MG63 (cell line): ENCODE results near the gene CBFA2T2. TPM values are rescaled to one million over a fixed set of nuclear protein-coding genes. Genes with fewer than 3 reads are reported as not detected.
"Not testable (repeated sequence)": the region's sequence is repeated elsewhere in the genome, so short reads cannot be mapped to it uniquely, and the experiment has no call there.

Experiments
- DNase-seq: peaks from one replicate; pipeline ENCODE4 v3.0.0-alpha.2; 2020
- H3K27me3 ChIP-seq: fragments of 250-450 bp; sonication (Bioruptor Pico); 2 replicates; pipeline ENCODE4 v1.5.1; 2020; ENCODE audit warnings: mild to moderate bottlenecking, moderate library complexity
- H3K36me3 ChIP-seq: fragments of 250-450 bp; sonication (Bioruptor Pico); 2 replicates; pipeline ENCODE4 v1.5.1; 2020; ENCODE audit warnings: mild to moderate bottlenecking, moderate library complexity
- H3K4me3 ChIP-seq: fragments of 250-450 bp; sonication (Bioruptor Pico); 2 replicates; pipeline ENCODE4 v1.5.1; 2020; ENCODE audit warnings: mild to moderate bottlenecking, moderate library complexity
- H3K9me3 ChIP-seq: fragments of 250-450 bp; sonication (Bioruptor Pico); 2 replicates; pipeline ENCODE4 v1.5.1; 2020; ENCODE audit warnings: mild to moderate bottlenecking, moderate library complexity
- total RNA-seq: library from RNA; depleted of rRNA; stranded (reverse); fragments of >200 nt; shearing (Covaris generic); gene quantifications from 2 replicates; pipeline ENCODE4 v1.2.3, GENCODE V29; 2014; ENCODE audit warnings: low replicate concordance; rRNA removed

The CBFA2T2 gene
- total RNA-seq, 1 experiment from 2014 or later = 7.2 TPM

GRCh38 chr20:33693289-33693688, 203.4 kb downstream of the CBFA2T2 start:
- Histone ChIP-seq H3K27me3 (no peaks in the 10 kb centered on the region), H3K36me3 (no peaks in the 10 kb centered on the region)
- DNase-seq = no peak

DNA sequence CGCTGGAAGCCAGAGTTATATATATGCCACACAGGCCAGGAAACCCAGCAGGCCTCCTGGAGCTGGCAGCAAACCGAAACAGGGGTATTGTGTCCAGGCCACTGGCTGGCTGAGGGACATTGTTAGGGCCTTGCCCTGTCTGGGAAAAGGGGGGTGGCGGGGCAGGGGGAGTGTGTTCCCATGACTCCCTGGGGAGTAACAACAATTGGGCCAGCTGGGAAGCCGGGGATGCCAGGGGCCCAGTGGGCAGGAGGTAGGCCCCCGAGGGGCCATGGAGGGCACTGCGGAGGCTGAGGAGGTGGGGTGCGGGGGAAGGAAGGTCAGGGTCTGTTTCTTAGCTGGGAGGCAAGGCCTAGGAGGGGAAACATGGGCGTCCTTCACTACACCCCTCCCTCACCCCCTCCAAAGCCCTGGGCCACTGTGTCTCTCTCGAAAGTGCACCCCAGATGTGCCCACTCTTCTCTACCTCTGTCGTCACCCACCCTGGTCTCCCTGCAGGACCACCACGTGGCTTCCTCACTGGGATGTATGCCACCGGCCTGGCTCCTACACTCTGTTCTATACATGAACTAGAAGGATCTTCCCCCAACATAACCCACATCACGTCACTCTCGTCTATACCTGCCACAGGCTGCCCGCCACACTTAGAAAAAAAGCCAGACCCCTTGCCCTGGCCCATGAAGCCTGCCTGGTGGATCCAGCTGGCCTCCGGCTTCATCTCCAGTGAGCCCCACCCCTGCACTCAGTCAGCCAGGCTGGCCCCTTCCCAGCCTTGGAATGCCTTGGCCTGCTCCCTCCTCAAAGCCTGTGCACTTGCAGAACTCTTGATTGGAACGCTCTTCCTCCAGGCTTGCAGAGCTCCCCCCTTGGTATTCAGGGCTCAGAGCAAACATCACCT, 204.1 kb downstream of the CBFA2T2 start:
- peak; percentile 83 for DNase-seq
- H3K4me3 ChIP-seq = no peak overlapping the region
- H3K9me3 ChIP-seq = no peaks in the 10 kb centered on the region
- no peaks in the 10 kb centered on the region for H3K36me3 ChIP-seq
- H3K27me3 ChIP-seq = no peaks in the 10 kb centered on the region

More at GRCh38 chr20:33693289-33693688, 203.4 kb downstream of the CBFA2T2 start:
- Histone ChIP-seq H3K9me3 (no peaks in the 10 kb centered on the region), H3K4me3 (no peak overlapping the region)

DNA sequence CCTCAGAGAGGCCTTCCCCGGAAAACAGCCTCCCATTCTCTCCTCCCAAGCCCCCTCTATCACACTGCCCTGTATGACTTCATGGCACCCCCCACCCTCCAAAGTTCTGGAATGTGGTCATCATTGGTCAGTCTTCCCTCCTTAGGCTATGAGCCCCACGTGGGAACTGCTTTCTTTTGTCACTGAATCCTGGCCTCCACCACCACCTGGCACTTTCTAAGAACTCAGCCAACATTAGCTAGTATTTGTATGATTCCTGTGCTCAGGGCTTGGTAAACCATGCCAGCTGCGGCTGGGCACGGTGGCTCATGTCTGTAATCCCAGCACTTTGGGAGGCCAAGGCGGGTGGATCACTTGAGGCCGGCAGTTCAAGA, 204.7 kb downstream of the CBFA2T2 start:
- H3K4me3 ChIP-seq = no peak overlapping the region
- peak; percentile 56 for DNase-seq
- no peaks in the 10 kb centered on the region for H3K9me3 ChIP-seq
- H3K27me3 ChIP-seq = no peaks in the 10 kb centered on the region
- H3K36me3 ChIP-seq = no peaks in the 10 kb centered on the region

DNA sequence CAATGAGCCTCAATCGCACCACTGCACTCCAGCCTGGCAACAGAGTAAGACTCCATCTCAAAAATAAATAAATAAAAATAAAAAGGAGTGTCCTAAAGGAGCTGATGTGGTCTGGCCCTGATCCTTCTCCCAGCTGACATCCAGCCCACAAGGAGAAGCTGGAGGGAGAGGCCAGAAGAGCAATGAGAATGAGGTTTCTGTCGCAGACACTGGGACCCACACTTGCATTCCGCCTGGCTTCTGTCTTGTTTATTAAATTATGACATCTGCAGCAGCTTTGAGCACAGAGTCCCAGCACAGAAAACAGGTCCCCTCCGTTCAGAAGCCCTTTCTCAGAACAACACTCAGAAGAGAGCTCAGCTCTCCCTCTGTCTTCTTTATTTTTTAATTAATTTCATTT, 206.6 kb downstream of the CBFA2T2 start:
- DNase-seq = no peak
- Histone ChIP-seq H3K27me3 (no peaks in the 10 kb centered on the region), H3K9me3 (no peaks in the 10 kb centered on the region), H3K36me3 (no peaks in the 10 kb centered on the region), H3K4me3 (no peak overlapping the region)

DNA sequence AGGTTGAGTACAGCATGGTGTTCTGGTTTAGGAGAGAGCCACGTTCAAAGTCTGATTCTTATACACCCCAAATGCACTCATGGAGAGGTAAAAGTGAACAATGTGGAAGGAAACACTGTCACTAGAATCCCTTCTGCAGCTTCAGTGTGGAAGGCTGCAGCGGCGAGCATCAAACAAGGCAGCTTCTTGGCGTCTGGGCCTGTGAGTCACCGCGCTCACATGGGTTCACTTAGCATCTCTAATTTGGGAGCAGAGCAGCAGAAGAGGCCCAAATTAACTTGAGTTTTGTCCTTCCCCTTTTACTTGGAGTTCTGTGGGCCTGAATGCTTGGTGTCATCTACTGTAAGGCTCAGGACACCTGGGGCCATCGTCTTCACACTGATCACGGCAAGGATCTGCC, 207.2 kb downstream of the CBFA2T2 start:
- Histone ChIP-seq H3K4me3 (no peak overlapping the region), H3K27me3 (no peaks in the 10 kb centered on the region), H3K9me3 (no peaks in the 10 kb centered on the region), H3K36me3 (no peaks in the 10 kb centered on the region)
- peak; percentile 74 for DNase-seq

DNA sequence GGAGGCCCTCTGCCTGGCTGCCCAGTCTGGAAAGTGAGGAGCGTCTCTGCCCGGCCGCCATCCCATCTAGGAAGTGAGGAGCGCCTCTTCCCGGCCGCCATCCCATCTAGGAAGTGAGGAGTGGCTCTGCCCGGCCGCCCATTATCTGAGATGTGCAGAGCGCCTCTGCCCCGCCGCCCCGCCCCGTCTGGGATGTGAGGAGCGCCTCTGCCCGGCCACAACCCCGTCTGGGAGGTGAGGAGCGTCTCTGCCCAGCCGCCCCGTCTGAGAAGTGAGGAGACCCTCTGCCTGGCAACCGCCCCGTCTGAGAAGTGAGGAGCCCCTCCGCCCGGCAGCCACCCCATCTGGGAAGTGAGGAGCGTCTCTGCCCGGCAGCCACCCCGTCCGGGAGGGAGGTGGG, 209.1 kb downstream of the CBFA2T2 start:
- not testable (repeated sequence) for H3K9me3 ChIP-seq, H3K27me3 ChIP-seq, DNase-seq, H3K36me3 ChIP-seq, H3K4me3 ChIP-seq

Other genes with a start within 250 kb of the CBFA2T2 start
- gene BPIFB1, start 206.9 kb upstream of the CBFA2T2 start, total RNA-seq = not detected in 2 replicates
- 25.2 and 52.2 TPM in 2 replicates for gene CDK5RAP1, start 88.6 kb upstream of the CBFA2T2 start, total RNA-seq
- gene SNTA1, start 46.3 kb upstream of the CBFA2T2 start, total RNA-seq = 14.0 and 15.7 TPM in 2 replicates
- not detected in 2 replicates for gene C20orf144, start 172.2 kb downstream of the CBFA2T2 start, total RNA-seq
- 2.4 and 3.5 TPM in 2 replicates for gene ACTL10, start 176.8 kb downstream of the CBFA2T2 start, total RNA-seq
- gene NECAB3, start 184.3 kb downstream of the CBFA2T2 start, total RNA-seq = 4.4 and 17.4 TPM in 2 replicates
- 52.1 and 57.2 TPM in 2 replicates for gene E2F1, start 196.3 kb downstream of the CBFA2T2 start, total RNA-seq
- 1.5 and 2.7 TPM in 2 replicates for gene PXMP4, start 230.2 kb downstream of the CBFA2T2 start, total RNA-seq
- gene ZNF341, start 241.9 kb downstream of the CBFA2T2 start, total RNA-seq = 1.0 and 1.5 TPM in 2 replicates